HepG2 (cell line): ENCODE results near the gene PDE9A. TPM values are rescaled to one million over a fixed set of nuclear protein-coding genes. Genes with fewer than 3 reads are reported as not detected.

Experiments used
- AKNA ChIP-seq: sonication (generic); formaldehyde crosslinking; IDR thresholded peaks from 2 replicates; pipeline ENCODE4 v1.4.0; 2020; ENCODE audit warnings: missing genetic modification reagents, borderline replicate concordance
- ATF7 ChIP-seq, 2 experiments: fragments of 450-650 bp in 1 of 2; sonication (generic) in 1 of 2; formaldehyde crosslinking in 1 of 2; IDR thresholded peaks; 2 replicates each; pipeline versions ENCODE4 v1.4.0 to v1.6.1; 2016 to 2020; ENCODE audit warnings: antibody characterized with exemption in 1 of 2, mild to moderate bottlenecking in 1 of 2, missing genetic modification reagents in 1 of 2
- CCDC6 ChIP-seq: sonication (generic); formaldehyde crosslinking; IDR thresholded peaks from 2 replicates; pipeline ENCODE4 v1.8.1; 2022; ENCODE audit warnings: mild to moderate bottlenecking, missing genetic modification reagents, moderate library complexity
- EEA1 ChIP-seq: sonication (generic); formaldehyde crosslinking; IDR thresholded peaks from 2 replicates; pipeline ENCODE4 v1.5.1; 2020; ENCODE audit warnings: mild to moderate bottlenecking, missing genetic modification reagents, borderline replicate concordance
- ERF ChIP-seq: IDR thresholded peaks from 2 replicates; pipeline ENCODE4 v1.6.1; 2018; ENCODE audit warnings: missing biosample characterization, missing genetic modification reagents
- ETV5 ChIP-seq: IDR thresholded peaks from 2 replicates; pipeline ENCODE4 v1.6.1; 2018; ENCODE audit warnings: missing biosample characterization, missing genetic modification reagents, inconsistent platforms, borderline replicate concordance
- HDAC2 ChIP-seq: sonication (generic); formaldehyde crosslinking; IDR thresholded peaks from 2 replicates; pipeline ENCODE4 v1.4.0; 2020; ENCODE audit warnings: missing genetic modification reagents
- KLF12 ChIP-seq: sonication (generic); formaldehyde crosslinking; IDR thresholded peaks from 2 replicates; pipeline ENCODE4 v1.4.0; 2020; ENCODE audit warnings: missing genetic modification reagents, borderline replicate concordance
- MAFK ChIP-seq, 2 experiments: IDR thresholded peaks in 1 of 2; conservative IDR thresholded peaks in 1 of 2; 2 replicates each; pipeline ENCODE4 v1.6.1; 2011; ENCODE audit warnings: improper control_type of control experiment in 2 of 2, low read length in 2 of 2
- NR2C2 ChIP-seq: sonication (generic); formaldehyde crosslinking; IDR thresholded peaks from 2 replicates; pipeline ENCODE4 v1.4.0; 2020; ENCODE audit warnings: missing genetic modification reagents, mild to moderate bottlenecking, moderate library complexity, borderline replicate concordance
- PRDM15 ChIP-seq: sonication (generic); formaldehyde crosslinking; IDR thresholded peaks from 2 replicates; pipeline ENCODE4 v1.4.0; 2020; ENCODE audit warnings: missing genetic modification reagents
- ZNF224 ChIP-seq: sonication (generic); formaldehyde crosslinking; IDR thresholded peaks from 2 replicates; pipeline ENCODE4 v1.5.0; 2020; ENCODE audit warnings: mild to moderate bottlenecking, missing genetic modification reagents
- ZNF24 ChIP-seq: fragments of 450-650 bp; IDR thresholded peaks from 2 replicates; pipeline ENCODE4 v1.6.1; 2017; ENCODE audit warnings: antibody characterized with exemption, mild to moderate bottlenecking
- ZNF441 ChIP-seq: sonication (generic); formaldehyde crosslinking; IDR thresholded peaks from 2 replicates; pipeline ENCODE4 v1.7.0; 2021; ENCODE audit warnings: missing genetic modification reagents, borderline replicate concordance
- ZNF598 ChIP-seq: sonication (generic); formaldehyde crosslinking; IDR thresholded peaks from 2 replicates; pipeline ENCODE4 v1.5.1; 2020; ENCODE audit warnings: mild to moderate bottlenecking, missing genetic modification reagents, borderline replicate concordance
- ZNF724P ChIP-seq: sonication (generic); formaldehyde crosslinking; IDR thresholded peaks from 2 replicates; pipeline ENCODE4 v1.8.0; 2022; ENCODE audit warnings: missing genetic modification reagents, borderline replicate concordance
- ZNF737 ChIP-seq: sonication (generic); formaldehyde crosslinking; IDR thresholded peaks from 2 replicates; pipeline ENCODE4 v1.5.0; 2020; ENCODE audit warnings: missing genetic modification reagents, mild to moderate bottlenecking, borderline replicate concordance
- polyA plus RNA-seq, 8 experiments: library from polyadenylated mRNA; depleted of rRNA in 3 of 8; stranded (reverse) in 7 of 8; unstranded in 1 of 8; fragments of >200 nt; fragmentation: Illumina TruSeq in 4 of 8; extraction: Trizol in 4 of 8; gene quantifications; 2 replicates each; pipeline versions ENCODE4 v1.2.1 to v1.2.3, GENCODE V29; 2011 to 2016; ENCODE audit warnings: low read depth in 4 of 8, missing spikeins in 1 of 8, mixed read lengths in 1 of 8; ENCODE audit not compliant: insufficient read depth in 1 of 8
- total RNA-seq, 5 experiments: library from RNA; depleted of rRNA; stranded (reverse); fragments of >200 nt; fragmentation: Illumina TruSeq; extraction: Trizol; gene quantifications; 2 replicates each; pipeline ENCODE4 v1.2.3, GENCODE V29; 2016; ENCODE audit warnings: low read depth in 1 of 5
- TF ChIP-seq, protein P1 (sequence below): sonication (generic); formaldehyde crosslinking; IDR thresholded peaks from 2 replicates; pipeline ENCODE4 v1.5.0; 2020; ENCODE audit warnings: mild to moderate bottlenecking, missing genetic modification reagents

PDE9A gene
- total and polyA plus RNA-seq, 2 of the 13 experiments (the other 11 are each of a cell fraction or from before 2014, with no cell fraction given): 4.6 to 19.7 TPM

DNA sequence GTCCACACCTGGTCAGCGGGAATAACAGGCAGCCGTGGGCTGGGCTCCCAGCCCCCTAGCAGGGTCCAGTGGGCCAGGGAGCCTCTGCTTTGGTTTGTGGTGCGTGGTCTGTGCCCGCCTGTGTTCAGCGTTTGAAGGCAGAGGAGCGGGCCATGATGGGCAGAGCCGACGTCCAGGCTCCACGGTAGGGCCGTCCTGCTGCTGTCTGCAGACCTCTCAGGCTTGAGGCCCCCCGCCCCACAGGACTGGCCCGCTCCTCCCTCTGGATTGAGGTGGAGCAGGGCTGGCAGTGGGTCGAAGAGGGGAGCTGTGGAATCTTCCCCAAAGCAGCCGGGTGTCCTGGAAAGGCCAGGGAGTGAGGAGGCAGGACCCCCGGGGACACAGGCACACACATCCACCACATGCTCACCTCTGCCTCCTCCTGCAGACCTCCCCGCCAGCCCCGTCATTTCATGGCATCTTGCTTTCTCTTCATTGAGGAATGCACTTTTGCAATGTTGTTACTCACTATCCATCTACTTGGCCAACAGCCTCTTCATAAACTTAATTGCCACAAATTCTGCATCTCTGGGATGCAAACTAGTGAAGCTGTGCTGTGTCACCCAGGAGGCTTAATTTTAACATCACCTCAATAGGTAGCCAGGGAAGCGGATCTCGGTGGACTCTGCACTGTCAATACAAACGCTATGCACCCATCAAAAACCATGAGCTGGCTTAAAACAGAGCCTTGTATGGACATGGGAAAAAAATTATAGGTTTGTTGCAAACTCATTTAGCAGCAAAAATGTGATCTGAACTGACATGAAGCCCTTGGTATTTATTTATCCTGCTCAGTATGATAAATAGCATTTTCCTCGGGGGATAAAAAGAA is 85.9 kb downstream of the PDE9A start (continued):
- TF ChIP-seq ZNF224: no peak
- TF ChIP-seq, protein P1, sequence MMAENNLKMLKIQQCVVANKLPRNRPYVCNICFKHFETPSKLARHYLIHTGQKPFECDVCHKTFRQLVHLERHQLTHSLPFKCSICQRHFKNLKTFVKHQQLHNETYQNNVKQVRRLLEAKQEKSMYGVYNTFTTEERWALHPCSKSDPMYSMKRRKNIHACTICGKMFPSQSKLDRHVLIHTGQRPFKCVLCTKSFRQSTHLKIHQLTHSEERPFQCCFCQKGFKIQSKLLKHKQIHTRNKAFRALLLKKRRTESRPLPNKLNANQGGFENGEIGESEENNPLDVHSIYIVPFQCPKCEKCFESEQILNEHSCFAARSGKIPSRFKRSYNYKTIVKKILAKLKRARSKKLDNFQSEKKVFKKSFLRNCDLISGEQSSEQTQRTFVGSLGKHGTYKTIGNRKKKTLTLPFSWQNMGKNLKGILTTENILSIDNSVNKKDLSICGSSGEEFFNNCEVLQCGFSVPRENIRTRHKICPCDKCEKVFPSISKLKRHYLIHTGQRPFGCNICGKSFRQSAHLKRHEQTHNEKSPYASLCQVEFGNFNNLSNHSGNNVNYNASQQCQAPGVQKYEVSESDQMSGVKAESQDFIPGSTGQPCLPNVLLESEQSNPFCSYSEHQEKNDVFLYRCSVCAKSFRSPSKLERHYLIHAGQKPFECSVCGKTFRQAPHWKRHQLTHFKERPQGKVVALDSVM: no peak
- TF ChIP-seq ETV5 (CRISPR knock-in tag): peak; percentile 28; the same call in 1 of the 2 replicates
- no peak for TF ChIP-seq ZNF24
- TF ChIP-seq EEA1: no peak
- no peak for TF ChIP-seq ZNF724P (CRISPR knock-in tag)
- no peak for TF ChIP-seq ERF
- no peak for TF ChIP-seq KLF12 (CRISPR knock-in tag)
- TF ChIP-seq ATF7 (IDR thresholded peaks at IDR 0.05): no peak
- no peak for TF ChIP-seq ATF7 (CRISPR knock-in tag; IDR thresholded peaks at IDR 0.05)
- TF ChIP-seq NR2C2 (CRISPR knock-in tag): no peak
- no peak for TF ChIP-seq AKNA
- TF ChIP-seq ZNF598: no peak
- TF ChIP-seq ZNF441 (CRISPR knock-in tag): no peak
- TF ChIP-seq MAFK (conservative IDR thresholded peaks at IDR 0.05 in 1 of 2, IDR thresholded peaks at IDR 0.05 in 1 of 2; ENCODE audit: low read length in 2 of 2): peak; percentile 38 to 40
- TF ChIP-seq PRDM15 (CRISPR knock-in tag): no peak
- TF ChIP-seq ZNF737 (CRISPR knock-in tag): no peak
- TF ChIP-seq HDAC2 (CRISPR knock-in tag): no peak
- TF ChIP-seq CCDC6 (CRISPR knock-in tag): no peak
